Dedifferentiated amniotic fluid mesenchymal stem cell (primary cell): ENCODE results near the gene OR51B5.
"Not testable (repeated sequence)": the region's sequence is repeated elsewhere in the genome, so short reads cannot be mapped to it uniquely, and the experiment has no call there.

ENCODE experiments used
- DNase-seq: peaks from one replicate; pipeline ENCODE4 v3.0.0-alpha.2; 2016; ENCODE audit errors: extremely low spot score

The OR51B5 gene

GRCh38 chr11:5343474-5344335 is at the start of gene OR51B5:
Gene OR51B5 (minus strand): TSS chr11:5343524. CDS start chr11:5343524, 0 bp downstream.
- DNase-seq = no peak

GRCh38 chr11:5390210-5390609 is 46.9 kb upstream of the OR51B5 start:
- no peak for DNase-seq

GRCh38 chr11:5384335-5384734 is 41.0 kb upstream of the OR51B5 start:
- DNase-seq = no peak

GRCh38 chr11:5383576-5383975 is 40.3 kb upstream of the OR51B5 start, which contains the start of gene OR51M1:
Gene OR51M1 (plus strand): TSS chr11:5383812. CDS start chr11:5389399, 5,587 bp downstream.
- no peak for DNase-seq

GRCh38 chr11:5380740-5381342 is 37.5 kb upstream of the OR51B5 start:
- DNase-seq = peak; percentile 60

GRCh38 chr11:5369789-5370188 is 26.5 kb upstream of the OR51B5 start:
- peak; percentile 55 for DNase-seq

- no peak for DNase-seq
Observed at GRCh38 chr11:5368502-5369043, 25.2 kb upstream of the OR51B5 start.

- peak; percentile 62 for DNase-seq
Observed at GRCh38 chr11:5367448-5368074, 24.2 kb upstream of the OR51B5 start.

- DNase-seq = no peak
Observed at GRCh38 chr11:5366856-5367255, 23.5 kb upstream of the OR51B5 start.

- DNase-seq = not testable (repeated sequence)
Observed at GRCh38 chr11:5366365-5366764, 23.0 kb upstream of the OR51B5 start.

GRCh38 chr11:5364214-5364613 is 20.9 kb upstream of the OR51B5 start:
- peak; percentile 66 for DNase-seq

- no peak for DNase-seq
Observed at GRCh38 chr11:5363679-5364078, 20.4 kb upstream of the OR51B5 start.

- DNase-seq = no peak
Observed at GRCh38 chr11:5362017-5362625, 18.8 kb upstream of the OR51B5 start.

- DNase-seq = not testable (repeated sequence)
Observed at GRCh38 chr11:5356031-5356430, 12.7 kb upstream of the OR51B5 start.

GRCh38 chr11:5351208-5351607 is 7.9 kb upstream of the OR51B5 start, which contains the start of gene OR51B6:
Gene OR51B6 (plus strand): TSS chr11:5351508. CDS start chr11:5351508, 0 bp downstream.
- no peak for DNase-seq

- no peak for DNase-seq
Observed at GRCh38 chr11:5349550-5349949, 6.2 kb upstream of the OR51B5 start.

GRCh38 chr11:5348551-5349194 is 5.3 kb upstream of the OR51B5 start:
- no peak for DNase-seq

- no peak for DNase-seq
Observed at GRCh38 chr11:5345831-5346230, 2.5 kb upstream of the OR51B5 start.

GRCh38 chr11:5339771-5340322 is 3.5 kb downstream of the OR51B5 start:
- DNase-seq = no peak

- DNase-seq = not testable (repeated sequence)
Observed at GRCh38 chr11:5337253-5337652, 6.1 kb downstream of the OR51B5 start.

GRCh38 chr11:5336331-5336730 is 7.0 kb downstream of the OR51B5 start:
- DNase-seq = no peak
